HepG2 (cell line): ENCODE measurements around the gene PRUNE1. TPM values are rescaled to one million over a fixed set of nuclear protein-coding genes. Genes with fewer than 3 reads are reported as not detected.

Source experiments
- AGO2 ChIP-seq: fragments of 200-400 bp; formaldehyde crosslinking; optimal IDR thresholded peaks from 2 replicates; pipeline ENCODE3; 2017; ENCODE audit warnings: mild to moderate bottlenecking, low read depth, low read length, moderate library complexity
- KAT2B ChIP-seq: fragments of 150-350 bp; IDR thresholded peaks from 2 replicates; pipeline ENCODE4 v1.6.1; 2014; ENCODE audit warnings: low read depth, low read length, borderline replicate concordance
- MEF2D ChIP-seq: sonication (generic); formaldehyde crosslinking; IDR thresholded peaks from 2 replicates; pipeline ENCODE4 v1.5.1; 2020; ENCODE audit warnings: mild to moderate bottlenecking, missing genetic modification reagents
- NR2F1 ChIP-seq, 2 experiments: fragments of 450-650 bp in 1 of 2; formaldehyde crosslinking in 1 of 2; IDR thresholded peaks; 2 replicates each; pipeline versions ENCODE4 v1.5.0 to v1.6.1; 2016 to 2020; ENCODE audit warnings: mild to moderate bottlenecking in 1 of 2, missing compliant biosample characterization in 1 of 2, missing genetic modification reagents in 1 of 2, moderate library complexity in 1 of 2
- POLR2A ChIP-seq, 2 experiments: IDR thresholded peaks; 2 replicates each; pipeline ENCODE4 v1.6.1; 2011; ENCODE audit warnings: low read depth in 2 of 2, low read length in 2 of 2, mild to moderate bottlenecking in 1 of 2, moderate library complexity in 1 of 2; ENCODE audit not compliant: insufficient read depth in 1 of 2
- RAD51 ChIP-seq: fragments of 450-650 bp; IDR thresholded peaks from 2 replicates; pipeline ENCODE4 v1.6.1; 2016; ENCODE audit warnings: borderline replicate concordance
- REL ChIP-seq: sonication (generic); formaldehyde crosslinking; conservative IDR thresholded peaks from 2 replicates; pipeline ENCODE4 v1.8.0; 2022; ENCODE audit warnings: mild to moderate bottlenecking, missing genetic modification reagents, moderate library complexity
- SMC3 ChIP-seq: IDR thresholded peaks from 2 replicates; pipeline ENCODE4 v1.6.1; 2011; ENCODE audit warnings: low read length, improper control_type of control experiment
- SOX5 ChIP-seq: IDR thresholded peaks from 2 replicates; pipeline ENCODE4 v1.6.1; 2016; ENCODE audit warnings: borderline replicate concordance
- TAF1 ChIP-seq: sonication (generic); formaldehyde crosslinking; IDR thresholded peaks from 2 replicates; pipeline ENCODE4 v1.4.0; 2020; ENCODE audit warnings: missing genetic modification reagents
- THAP7 ChIP-seq: sonication (generic); formaldehyde crosslinking; IDR thresholded peaks from 2 replicates; pipeline ENCODE4 v1.8.1; 2023; ENCODE audit warnings: mild to moderate bottlenecking, missing genetic modification reagents
- TRAFD1 ChIP-seq: sonication (generic); formaldehyde crosslinking; IDR thresholded peaks from 2 replicates; pipeline ENCODE4 v1.5.1; 2020; ENCODE audit warnings: missing genetic modification reagents, mild to moderate bottlenecking, borderline replicate concordance
- ZNF225 ChIP-seq: sonication (generic); formaldehyde crosslinking; IDR thresholded peaks from 2 replicates; pipeline ENCODE4 v1.4.0; 2020; ENCODE audit warnings: mild to moderate bottlenecking, missing genetic modification reagents
- ZNF264 ChIP-seq: sonication (generic); formaldehyde crosslinking; IDR thresholded peaks from 2 replicates; pipeline ENCODE4 v1.4.0; 2020; ENCODE audit warnings: missing genetic modification reagents
- ZNF580 ChIP-seq: IDR thresholded peaks from 2 replicates; pipeline ENCODE4 v1.6.1; 2016; ENCODE audit warnings: low read depth, borderline replicate concordance
- ZNF720 ChIP-seq: sonication (generic); formaldehyde crosslinking; IDR thresholded peaks from 2 replicates; pipeline ENCODE4 v1.4.0; 2020; ENCODE audit warnings: missing genetic modification reagents
- polyA plus RNA-seq, 8 experiments: library from polyadenylated mRNA; depleted of rRNA in 3 of 8; stranded (reverse) in 7 of 8; unstranded in 1 of 8; fragments of >200 nt; fragmentation: Illumina TruSeq in 4 of 8; extraction: Trizol in 4 of 8; gene quantifications; 2 replicates each; pipeline versions ENCODE4 v1.2.1 to v1.2.3, GENCODE V29; 2011 to 2016; ENCODE audit warnings: low read depth in 4 of 8, missing spikeins in 1 of 8, mixed read lengths in 1 of 8; ENCODE audit not compliant: insufficient read depth in 1 of 8
- total RNA-seq, 5 experiments: library from RNA; depleted of rRNA; stranded (reverse); fragments of >200 nt; fragmentation: Illumina TruSeq; extraction: Trizol; gene quantifications; 2 replicates each; pipeline ENCODE4 v1.2.3, GENCODE V29; 2016; ENCODE audit warnings: low read depth in 1 of 5
- TF ChIP-seq, protein P1 (sequence below): sonication (generic); formaldehyde crosslinking; IDR thresholded peaks from 2 replicates; pipeline ENCODE4 v1.5.0; 2020; ENCODE audit warnings: mild to moderate bottlenecking, missing genetic modification reagents, borderline replicate concordance
- TF ChIP-seq, protein P2 (sequence below): sonication (generic); formaldehyde crosslinking; conservative IDR thresholded peaks from 2 replicates; pipeline ENCODE4 v1.4.0; 2020; ENCODE audit warnings: missing genetic modification reagents
- TF ChIP-seq, protein P3 (sequence below): sonication (generic); formaldehyde crosslinking; IDR thresholded peaks from 2 replicates; pipeline ENCODE4 v1.4.0; 2020; ENCODE audit warnings: missing genetic modification reagents

The PRUNE1 gene
- total and polyA plus RNA-seq, 2 of the 13 experiments (the other 11 are each of a cell fraction or from before 2014, with no cell fraction given) = 19.0 to 31.9 TPM

DNA sequence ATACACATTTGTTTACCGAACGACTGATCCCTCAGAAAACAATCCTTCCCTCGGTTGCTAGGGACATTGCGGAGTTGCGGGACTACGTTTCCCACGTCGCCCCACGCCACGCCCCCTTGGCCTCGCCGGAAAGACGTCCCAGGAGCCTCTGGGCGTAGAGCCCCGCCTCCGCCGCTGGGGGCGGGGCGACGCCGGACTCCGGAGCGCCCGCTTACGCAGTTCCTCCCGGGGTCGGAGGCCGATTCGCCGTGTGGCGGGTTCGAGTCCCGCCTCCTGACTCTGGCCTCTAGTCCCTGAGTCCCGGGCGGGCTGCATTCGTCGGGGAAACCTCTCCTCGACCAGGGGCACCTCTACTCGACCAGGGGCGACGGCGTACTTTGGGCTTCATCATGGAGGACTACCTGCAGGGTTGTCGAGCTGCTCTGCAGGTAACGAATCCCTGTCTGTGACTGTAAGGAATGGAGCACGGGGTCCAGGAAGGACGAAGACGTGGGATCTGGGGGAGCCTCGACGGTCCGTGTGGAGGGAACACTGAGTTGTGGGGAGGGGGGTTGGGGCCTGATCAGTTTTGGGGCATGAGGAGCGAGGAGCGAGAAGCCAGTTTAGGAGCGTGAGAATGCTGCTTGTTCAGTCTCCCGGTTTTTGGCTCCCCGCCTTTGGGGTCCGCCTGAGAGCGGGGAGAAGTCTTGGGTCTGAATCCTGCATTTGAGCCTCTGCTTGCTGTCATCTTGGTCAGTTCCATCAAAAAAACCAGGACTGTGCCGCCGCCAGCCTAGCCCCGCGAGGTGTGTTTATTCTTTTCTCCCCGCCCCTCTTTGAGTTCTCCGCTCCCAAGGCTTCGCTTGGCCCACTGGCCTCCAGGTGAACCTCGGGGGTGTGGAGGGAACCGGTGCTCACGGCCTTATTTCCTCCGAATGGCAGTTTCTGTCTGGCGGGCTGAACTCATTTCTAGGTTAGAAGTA lies at the start of gene PRUNE1 (continued):
- TF ChIP-seq, protein P1, sequence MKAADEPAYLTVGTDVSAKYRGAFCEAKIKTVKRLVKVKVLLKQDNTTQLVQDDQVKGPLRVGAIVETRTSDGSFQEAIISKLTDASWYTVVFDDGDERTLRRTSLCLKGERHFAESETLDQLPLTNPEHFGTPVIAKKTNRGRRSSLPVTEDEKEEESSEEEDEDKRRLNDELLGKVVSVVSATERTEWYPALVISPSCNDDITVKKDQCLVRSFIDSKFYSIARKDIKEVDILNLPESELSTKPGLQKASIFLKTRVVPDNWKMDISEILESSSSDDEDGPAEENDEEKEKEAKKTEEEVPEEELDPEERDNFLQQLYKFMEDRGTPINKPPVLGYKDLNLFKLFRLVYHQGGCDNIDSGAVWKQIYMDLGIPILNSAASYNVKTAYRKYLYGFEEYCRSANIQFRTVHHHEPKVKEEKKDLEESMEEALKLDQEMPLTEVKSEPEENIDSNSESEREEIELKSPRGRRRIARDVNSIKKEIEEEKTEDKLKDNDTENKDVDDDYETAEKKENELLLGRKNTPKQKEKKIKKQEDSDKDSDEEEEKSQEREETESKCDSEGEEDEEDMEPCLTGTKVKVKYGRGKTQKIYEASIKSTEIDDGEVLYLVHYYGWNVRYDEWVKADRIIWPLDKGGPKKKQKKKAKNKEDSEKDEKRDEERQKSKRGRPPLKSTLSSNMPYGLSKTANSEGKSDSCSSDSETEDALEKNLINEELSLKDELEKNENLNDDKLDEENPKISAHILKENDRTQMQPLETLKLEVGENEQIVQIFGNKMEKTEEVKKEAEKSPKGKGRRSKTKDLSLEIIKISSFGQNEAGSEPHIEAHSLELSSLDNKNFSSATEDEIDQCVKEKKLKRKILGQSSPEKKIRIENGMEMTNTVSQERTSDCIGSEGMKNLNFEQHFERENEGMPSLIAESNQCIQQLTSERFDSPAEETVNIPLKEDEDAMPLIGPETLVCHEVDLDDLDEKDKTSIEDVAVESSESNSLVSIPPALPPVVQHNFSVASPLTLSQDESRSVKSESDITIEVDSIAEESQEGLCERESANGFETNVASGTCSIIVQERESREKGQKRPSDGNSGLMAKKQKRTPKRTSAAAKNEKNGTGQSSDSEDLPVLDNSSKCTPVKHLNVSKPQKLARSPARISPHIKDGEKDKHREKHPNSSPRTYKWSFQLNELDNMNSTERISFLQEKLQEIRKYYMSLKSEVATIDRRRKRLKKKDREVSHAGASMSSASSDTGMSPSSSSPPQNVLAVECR (CRISPR knock-in tag) = peak; percentile 72
- TF ChIP-seq TAF1 (CRISPR knock-in tag) (peak; percentile 59; the same call in 1 of the 2 replicates), KAT2B (no peak), REL (CRISPR knock-in tag) (no peak), ZNF225 (CRISPR knock-in tag) (peak; percentile 91; the same call in 1 of the 2 replicates), SMC3 (no peak), ZNF720 (CRISPR knock-in tag) (no peak), POLR2A (IDR thresholded peaks at IDR 0.05; ENCODE audit: insufficient read depth in 1 of 2, low read depth in 2 of 2, low read length in 2 of 2) (peak; percentile 45 to 54), ZNF264 (CRISPR knock-in tag) (0 out of 2 replicates have a peak, but pooled peaks have one; percentile 17), TRAFD1 (CRISPR knock-in tag) (0 out of 2 replicates have a peak, but pooled peaks have one; percentile 74), ZNF580 (0 out of 2 replicates have a peak, but pooled peaks have one; percentile 12), THAP7 (CRISPR knock-in tag) (no peak), SOX5 (CRISPR knock-in tag) (peak; percentile 58; the same call in 1 of the 2 replicates), AGO2 (peak; percentile 78), RAD51 (no peak), NR2F1 (CRISPR knock-in tag; IDR thresholded peaks at IDR 0.05) (peak in 1 of 2 experiments; percentile 56; a peak in 2 of 4 replicates), MEF2D (CRISPR knock-in tag) (0 out of 2 replicates have a peak, but pooled peaks have one; percentile 30)
- TF ChIP-seq, protein P2, sequence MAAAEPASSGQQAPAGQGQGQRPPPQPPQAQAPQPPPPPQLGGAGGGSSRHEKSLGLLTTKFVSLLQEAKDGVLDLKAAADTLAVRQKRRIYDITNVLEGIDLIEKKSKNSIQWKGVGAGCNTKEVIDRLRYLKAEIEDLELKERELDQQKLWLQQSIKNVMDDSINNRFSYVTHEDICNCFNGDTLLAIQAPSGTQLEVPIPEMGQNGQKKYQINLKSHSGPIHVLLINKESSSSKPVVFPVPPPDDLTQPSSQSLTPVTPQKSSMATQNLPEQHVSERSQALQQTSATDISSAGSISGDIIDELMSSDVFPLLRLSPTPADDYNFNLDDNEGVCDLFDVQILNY = no peak
- TF ChIP-seq, protein P3, sequence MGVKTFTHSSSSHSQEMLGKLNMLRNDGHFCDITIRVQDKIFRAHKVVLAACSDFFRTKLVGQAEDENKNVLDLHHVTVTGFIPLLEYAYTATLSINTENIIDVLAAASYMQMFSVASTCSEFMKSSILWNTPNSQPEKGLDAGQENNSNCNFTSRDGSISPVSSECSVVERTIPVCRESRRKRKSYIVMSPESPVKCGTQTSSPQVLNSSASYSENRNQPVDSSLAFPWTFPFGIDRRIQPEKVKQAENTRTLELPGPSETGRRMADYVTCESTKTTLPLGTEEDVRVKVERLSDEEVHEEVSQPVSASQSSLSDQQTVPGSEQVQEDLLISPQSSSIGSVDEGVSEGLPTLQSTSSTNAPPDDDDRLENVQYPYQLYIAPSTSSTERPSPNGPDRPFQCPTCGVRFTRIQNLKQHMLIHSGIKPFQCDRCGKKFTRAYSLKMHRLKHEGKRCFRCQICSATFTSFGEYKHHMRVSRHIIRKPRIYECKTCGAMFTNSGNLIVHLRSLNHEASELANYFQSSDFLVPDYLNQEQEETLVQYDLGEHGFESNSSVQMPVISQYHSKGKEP (CRISPR knock-in tag) = no peak
